Measurements from ENCODE around the gene ERG28.

The ERG28 gene

GRCh38 chr14:75649337-75649736, 11.3 kb downstream of the ERG28 start:
- TF ChIP-seq ZFX (IDR thresholded peaks at IDR 0.05; ENCODE audit: borderline replicate concordance) (no peak), CTCF (IDR thresholded peaks at IDR 0.05) (no peak)

DNA sequence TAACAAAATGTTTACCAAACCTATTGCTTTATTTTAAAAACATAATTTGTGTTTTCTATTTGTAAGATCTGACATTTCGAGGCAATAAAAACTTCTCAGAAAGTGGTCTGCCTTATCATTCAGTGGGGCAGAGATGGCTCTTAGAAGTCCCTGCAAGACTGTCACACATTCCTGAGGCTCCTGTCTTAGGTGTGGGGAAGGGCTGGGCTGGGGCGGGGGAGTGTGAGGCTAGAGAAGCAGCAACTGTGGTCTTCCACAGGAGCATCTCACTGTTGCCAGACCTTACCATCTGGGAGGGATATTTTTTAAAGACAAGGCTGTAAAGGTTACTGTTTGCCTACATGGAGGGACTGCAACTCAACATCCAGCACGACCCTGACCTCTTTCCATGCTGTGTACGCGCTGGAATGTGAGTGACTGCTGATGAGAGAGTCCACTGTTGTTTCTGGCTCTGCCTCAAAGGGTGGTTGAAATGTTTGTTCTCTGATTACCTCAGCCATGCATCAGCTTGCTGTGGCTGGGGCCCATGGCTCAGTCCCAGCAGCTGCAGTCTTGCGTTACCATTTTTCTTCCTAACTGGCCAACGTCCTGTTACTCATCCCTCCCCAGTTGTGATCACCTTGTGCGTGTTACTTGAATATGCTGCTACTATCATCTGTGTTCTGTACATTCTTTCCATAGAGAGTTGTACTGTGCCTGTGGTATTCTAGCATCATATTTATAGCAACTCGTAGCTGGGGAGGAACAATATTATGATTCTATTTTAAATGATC, 12.4 kb downstream of the ERG28 start:
- no peak for TF ChIP-seq ZFX (IDR thresholded peaks at IDR 0.05; ENCODE audit: borderline replicate concordance)
- no peak for TF ChIP-seq CTCF (IDR thresholded peaks at IDR 0.05)
- peak overlapping the region; percentile 42 for H3K27ac ChIP-seq

More at GRCh38 chr14:75649337-75649736, 11.3 kb downstream of the ERG28 start:
- H3K27ac ChIP-seq, result no peak overlapping the region; the same call in 1 of the 2 replicates

GRCh38 chr14:75647640-75648039, 13.0 kb downstream of the ERG28 start:
- TF ChIP-seq CTCF (IDR thresholded peaks at IDR 0.05) (no peak), ZFX (IDR thresholded peaks at IDR 0.05; ENCODE audit: borderline replicate concordance) (no peak)
- no peak overlapping the region; the same call in 1 of the 2 replicates for H3K27ac ChIP-seq

GRCh38 chr14:75646762-75647161, 13.9 kb downstream of the ERG28 start:
- H3K27ac ChIP-seq, result no peak overlapping the region
- no peak for TF ChIP-seq CTCF (IDR thresholded peaks at IDR 0.05)

- no peak for TF ChIP-seq CTCF (IDR thresholded peaks at IDR 0.05)
- no peak for TF ChIP-seq ZFX (IDR thresholded peaks at IDR 0.05; ENCODE audit: borderline replicate concordance)
- peak overlapping the region; percentile 55 for H3K27ac ChIP-seq
These were observed 15.6 kb downstream of the ERG28 start for GRCh38 chr14:75645056-75645455.

DNA sequence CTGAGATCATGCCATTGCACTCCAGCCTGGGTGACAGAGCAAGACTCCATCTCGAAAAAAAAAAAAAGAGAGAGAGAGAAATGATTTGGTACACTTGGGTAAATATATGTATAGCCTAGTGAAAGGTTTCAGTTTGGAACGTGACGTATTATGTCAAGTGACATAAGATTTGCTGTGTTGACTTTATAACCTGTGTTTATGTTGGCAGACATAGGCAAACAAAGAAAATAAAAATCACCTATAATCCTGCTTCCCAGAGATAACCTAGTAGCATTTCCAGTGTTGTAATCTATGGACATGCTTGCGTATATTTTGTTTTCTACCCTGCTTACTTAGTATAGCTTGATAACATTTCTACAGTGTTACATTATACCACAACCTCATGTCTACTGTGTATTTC, 16.7 kb downstream of the ERG28 start:
- no peak for TF ChIP-seq ZFX (IDR thresholded peaks at IDR 0.05; ENCODE audit: borderline replicate concordance)
- peak overlapping the region; percentile 55 for H3K27ac ChIP-seq

DNA sequence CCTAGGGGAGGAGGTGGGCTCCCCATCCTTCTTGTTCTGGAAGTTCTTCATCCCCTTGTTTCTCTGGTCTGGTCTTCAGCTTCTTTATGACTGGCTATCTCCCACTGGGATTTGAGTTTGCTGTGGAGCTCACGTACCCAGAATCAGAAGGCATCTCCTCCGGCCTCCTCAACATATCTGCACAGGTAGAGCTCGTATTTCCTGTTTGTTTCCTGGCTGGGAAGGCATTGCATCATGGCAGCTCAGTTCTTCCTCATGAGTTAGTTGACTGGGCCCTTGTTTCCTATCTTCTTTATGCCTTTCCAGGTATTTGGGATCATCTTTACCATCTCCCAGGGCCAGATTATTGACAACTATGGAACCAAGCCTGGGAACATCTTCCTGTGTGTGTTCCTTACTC, 19.8 kb downstream of the ERG28 start:
- TF ChIP-seq ZFX (IDR thresholded peaks at IDR 0.05; ENCODE audit: borderline replicate concordance), result no peak
- TF ChIP-seq CTCF (IDR thresholded peaks at IDR 0.05), result no peak
- no peak overlapping the region for H3K27ac ChIP-seq
